Measurements from ENCODE around the gene F5. TPM values are rescaled to one million over a fixed set of nuclear protein-coding genes. Genes with fewer than 3 reads are reported as not detected.

Gene F5
- polyA plus RNA-seq (2012; ENCODE audit: missing spikeins): 0.21 TPM

DNA sequence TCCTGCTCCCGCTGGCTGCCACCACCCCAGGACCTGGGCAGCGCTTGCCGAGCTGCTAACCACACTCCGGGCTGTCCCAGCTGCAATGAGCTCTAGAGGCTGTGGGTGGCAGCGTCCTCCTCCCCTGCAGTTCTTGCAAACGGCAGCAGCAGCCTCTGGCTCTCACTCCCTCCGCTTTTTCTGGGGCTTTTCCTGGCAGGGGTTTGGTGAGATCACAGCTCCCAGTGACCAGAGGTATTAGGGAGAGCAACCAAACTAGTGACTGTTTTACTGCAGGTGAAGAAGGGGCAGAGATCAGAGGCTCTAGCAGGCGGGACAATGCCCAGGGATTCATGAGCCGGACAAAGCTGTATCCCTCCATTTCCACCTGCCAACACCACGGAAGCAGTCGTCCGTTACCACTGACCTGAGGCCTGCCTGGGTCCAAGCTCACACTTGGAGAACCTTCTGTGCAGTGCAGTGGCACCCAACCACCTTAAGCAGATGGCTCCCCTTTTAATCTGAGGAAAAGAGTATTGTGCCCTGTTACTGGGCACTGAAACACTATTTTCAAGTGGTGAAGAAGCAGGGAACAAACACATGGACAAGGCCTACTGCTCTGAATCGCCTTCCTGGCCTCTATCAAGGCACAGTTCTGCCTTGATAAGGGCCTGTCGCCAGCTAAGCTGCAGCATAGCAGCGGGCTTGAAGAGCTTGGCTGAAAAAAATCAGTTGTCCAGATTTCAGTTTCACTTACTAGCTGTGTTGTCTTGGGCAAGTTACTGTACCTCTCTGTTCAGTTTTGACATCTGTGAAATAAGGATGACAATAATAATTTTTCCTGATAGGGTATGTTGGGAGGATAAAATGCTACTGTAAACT, at the start of gene F5:
Gene F5, minus strand, starts transcription at position 87 of the 861 bp plus-strand sequence. CDS start 95 bp downstream, outside the sequence.
- DNase-seq (ENCODE audit: insufficient read length) (peak; percentile 39), FAIRE-seq (peak; percentile 65)

GRCh38 chr1:169634877-169635276, 48.6 kb upstream of the F5 start:
- DNase-seq (ENCODE audit: insufficient read length): no peak
- FAIRE-seq: no peak
- TF ChIP-seq TAF1 (IDR thresholded peaks at IDR 0.05; ENCODE audit: borderline replicate concordance, low read depth, low read length) (no peak), POLR2A (IDR thresholded peaks at IDR 0.05; ENCODE audit: low read depth, low read length) (no peak), POLR2AphosphoS5 (IDR thresholded peaks at IDR 0.05; ENCODE audit: low read depth, low read length) (no peak)

More for the DNA sequence above, at the start of gene F5:
- TF ChIP-seq POLR2A (IDR thresholded peaks at IDR 0.05; ENCODE audit: low read depth, low read length): no peak
- no peak for TF ChIP-seq POLR2AphosphoS5 (IDR thresholded peaks at IDR 0.05; ENCODE audit: low read depth, low read length)
- TF ChIP-seq TAF1 (IDR thresholded peaks at IDR 0.05; ENCODE audit: borderline replicate concordance, low read depth, low read length): no peak

GRCh38 chr1:169634145-169634544, 47.9 kb upstream of the F5 start:
- TF ChIP-seq POLR2A (IDR thresholded peaks at IDR 0.05; ENCODE audit: low read depth, low read length) (no peak), TAF1 (IDR thresholded peaks at IDR 0.05; ENCODE audit: borderline replicate concordance, low read depth, low read length) (no peak), POLR2AphosphoS5 (IDR thresholded peaks at IDR 0.05; ENCODE audit: low read depth, low read length) (no peak)
- DNase-seq (ENCODE audit: insufficient read length) (no peak), FAIRE-seq (no peak)

DNA sequence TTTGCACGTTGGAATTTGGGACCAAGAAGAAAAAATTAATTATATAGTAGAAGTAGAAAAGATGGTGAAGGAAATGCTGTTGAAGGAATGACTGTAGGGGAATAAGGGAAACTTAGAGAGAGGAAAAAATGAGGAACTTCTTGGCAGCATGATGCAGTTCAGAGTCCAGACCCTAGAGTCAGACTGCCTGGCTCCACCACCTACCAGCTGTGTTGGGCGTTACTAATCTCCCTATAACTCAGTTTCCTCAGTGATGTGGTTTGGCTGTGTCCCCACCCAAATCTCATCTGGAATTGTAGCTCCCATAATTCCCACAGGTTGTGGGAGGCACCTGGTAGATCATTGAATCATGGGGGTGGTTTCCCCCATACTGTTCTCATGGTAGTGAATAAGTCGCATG, 45.0 kb upstream of the F5 start:
- DNase-seq (ENCODE audit: insufficient read length) (no peak), FAIRE-seq (no peak)
- TF ChIP-seq POLR2AphosphoS5 (IDR thresholded peaks at IDR 0.05; ENCODE audit: low read depth, low read length) (no peak), TAF1 (IDR thresholded peaks at IDR 0.05; ENCODE audit: borderline replicate concordance, low read depth, low read length) (no peak), POLR2A (IDR thresholded peaks at IDR 0.05; ENCODE audit: low read depth, low read length) (no peak)

DNA sequence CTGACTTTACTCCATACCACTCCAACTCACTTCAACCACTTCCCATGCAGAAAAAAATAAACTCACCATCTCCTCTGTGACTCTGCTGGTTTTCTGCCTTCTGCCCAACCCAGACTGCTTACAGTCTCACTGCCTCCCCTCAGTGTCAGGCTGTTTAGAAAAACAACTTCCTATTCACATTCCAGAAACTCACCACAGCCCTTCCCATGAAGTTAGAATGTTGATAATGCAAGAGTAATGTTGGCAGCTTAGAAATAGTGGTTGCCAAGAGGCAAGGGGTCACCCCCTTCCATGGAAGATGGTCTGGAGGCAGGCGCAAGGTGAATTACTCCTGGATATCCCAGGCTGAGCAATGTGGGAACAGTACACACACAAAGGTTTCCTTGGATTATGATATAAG, 43.7 kb upstream of the F5 start, which contains the start of gene SELP:
Gene SELP, minus strand, starts transcription at position 119 of the 400 bp plus-strand sequence. Its CDS starts 50 bp downstream, at position 69.
- TF ChIP-seq TAF1 (IDR thresholded peaks at IDR 0.05; ENCODE audit: borderline replicate concordance, low read depth, low read length): no peak
- no peak for DNase-seq (ENCODE audit: insufficient read length)
- FAIRE-seq: no peak

DNA sequence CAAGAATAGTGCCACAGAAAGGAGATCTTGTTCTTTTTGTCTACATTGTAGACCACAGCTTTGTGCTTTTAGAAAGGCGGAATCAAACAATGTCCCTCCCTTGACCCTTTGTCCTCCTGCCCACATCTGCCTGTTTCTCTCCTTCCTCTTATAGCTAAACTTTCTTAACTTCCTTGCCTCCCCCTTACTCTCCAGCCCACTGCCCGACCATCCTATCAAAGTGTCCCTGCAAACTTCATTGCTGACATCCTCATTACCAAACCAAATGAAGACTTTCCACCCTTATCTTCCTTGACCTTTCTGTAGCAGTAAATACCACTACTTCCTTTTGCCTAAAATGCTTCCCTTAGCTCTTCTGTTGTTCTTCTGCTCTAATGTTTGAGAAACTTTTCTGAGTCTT, 38.6 kb upstream of the F5 start:
- DNase-seq (ENCODE audit: insufficient read length) (no peak), FAIRE-seq (no peak)
- no peak for TF ChIP-seq TAF1 (IDR thresholded peaks at IDR 0.05; ENCODE audit: borderline replicate concordance, low read depth, low read length)
- no peak for TF ChIP-seq POLR2AphosphoS5 (IDR thresholded peaks at IDR 0.05; ENCODE audit: low read depth, low read length)
- no peak for TF ChIP-seq POLR2A (IDR thresholded peaks at IDR 0.05; ENCODE audit: low read depth, low read length)

DNA sequence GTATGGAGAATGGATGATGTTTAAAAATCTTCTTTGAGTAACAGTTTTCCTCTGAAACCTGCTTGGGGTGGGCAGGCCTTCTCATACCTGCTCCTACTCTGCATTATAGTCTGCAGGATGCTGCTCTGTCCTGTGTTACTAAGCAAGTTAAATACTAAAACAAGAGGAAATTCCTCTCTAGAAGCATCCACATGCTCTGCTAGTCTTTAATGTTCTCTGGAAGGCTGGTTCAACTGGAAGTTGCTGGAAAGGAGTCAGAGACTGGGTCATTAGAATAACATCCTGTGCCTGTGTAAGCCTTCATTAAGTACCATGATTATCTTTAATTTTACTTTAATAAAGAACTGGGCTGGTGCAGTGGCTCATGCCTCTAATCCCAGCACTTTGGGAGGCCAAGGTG, 37.8 kb upstream of the F5 start:
- no peak for TF ChIP-seq POLR2A (IDR thresholded peaks at IDR 0.05; ENCODE audit: low read depth, low read length)
- no peak for TF ChIP-seq TAF1 (IDR thresholded peaks at IDR 0.05; ENCODE audit: borderline replicate concordance, low read depth, low read length)
- TF ChIP-seq POLR2AphosphoS5 (IDR thresholded peaks at IDR 0.05; ENCODE audit: low read depth, low read length): no peak
- FAIRE-seq (no peak), DNase-seq (ENCODE audit: insufficient read length) (no peak)

DNA sequence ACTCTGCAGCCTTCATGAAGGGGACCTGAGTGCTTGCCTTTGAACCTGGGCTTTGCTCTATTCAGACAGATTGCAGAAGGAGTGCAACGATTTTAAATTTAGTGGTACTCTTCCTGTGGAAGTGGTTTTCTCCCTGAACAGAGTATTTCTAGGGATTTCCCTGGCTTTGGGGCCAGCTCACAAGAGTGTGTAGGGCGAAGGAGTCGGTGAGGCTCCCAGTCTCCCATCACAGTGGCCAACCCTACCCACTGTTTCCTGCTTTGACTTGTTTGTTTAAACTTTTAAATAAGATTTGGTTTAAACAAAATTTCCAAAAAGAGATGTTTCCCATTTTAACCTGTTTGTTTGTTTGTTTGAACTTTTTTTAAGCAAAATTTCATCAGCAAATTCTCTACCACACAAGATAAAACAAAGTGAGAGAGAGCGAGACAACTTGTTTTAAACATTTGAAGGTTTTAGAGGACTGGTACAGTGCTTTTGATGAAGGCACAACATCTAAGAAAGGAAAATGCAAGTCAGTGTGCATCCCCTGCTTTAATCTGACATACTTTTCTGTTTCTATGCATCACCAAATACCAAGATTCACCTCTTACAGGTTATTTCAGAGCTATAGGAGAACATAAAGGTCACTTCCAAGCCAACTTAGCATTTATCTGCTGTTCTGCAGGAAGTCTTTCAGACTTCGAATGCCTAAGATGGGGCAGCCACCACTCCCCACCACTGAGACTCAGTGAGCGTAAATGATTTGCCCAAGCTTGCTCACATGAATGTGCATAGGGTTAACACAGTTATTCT, 37.0 kb upstream of the F5 start:
- TF ChIP-seq TAF1 (IDR thresholded peaks at IDR 0.05; ENCODE audit: borderline replicate concordance, low read depth, low read length) (no peak), POLR2A (IDR thresholded peaks at IDR 0.05; ENCODE audit: low read depth, low read length) (no peak), POLR2AphosphoS5 (IDR thresholded peaks at IDR 0.05; ENCODE audit: low read depth, low read length) (no peak)
- DNase-seq (ENCODE audit: insufficient read length): no peak
- FAIRE-seq: no peak

GRCh38 chr1:169620565-169620964, 34.3 kb upstream of the F5 start:
- TF ChIP-seq TAF1 (IDR thresholded peaks at IDR 0.05; ENCODE audit: borderline replicate concordance, low read depth, low read length) (no peak), POLR2A (IDR thresholded peaks at IDR 0.05; ENCODE audit: low read depth, low read length) (no peak), POLR2AphosphoS5 (IDR thresholded peaks at IDR 0.05; ENCODE audit: low read depth, low read length) (no peak)
- peak; percentile 27 for FAIRE-seq
- no peak for DNase-seq (ENCODE audit: insufficient read length)

DNA sequence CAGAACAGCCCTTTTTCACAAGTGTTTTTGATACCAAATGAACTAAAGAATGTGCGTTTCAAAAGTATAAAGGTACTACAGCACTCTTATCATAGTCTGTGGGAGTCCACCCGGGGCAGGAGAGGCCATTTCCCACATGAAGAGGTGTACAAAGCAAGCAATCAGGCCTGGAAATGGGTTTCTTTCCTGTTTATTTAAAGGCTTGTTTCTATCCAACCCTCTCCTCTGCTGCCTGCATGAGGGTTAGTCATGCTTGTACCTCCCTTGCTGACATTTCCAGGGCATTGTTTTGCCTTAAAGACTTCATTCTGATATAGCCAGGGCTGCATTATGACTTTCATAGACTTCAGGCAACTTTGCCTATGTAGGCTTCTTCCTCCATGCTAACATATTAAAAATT, 32.1 kb upstream of the F5 start:
- no peak for DNase-seq (ENCODE audit: insufficient read length)
- FAIRE-seq: no peak

DNA sequence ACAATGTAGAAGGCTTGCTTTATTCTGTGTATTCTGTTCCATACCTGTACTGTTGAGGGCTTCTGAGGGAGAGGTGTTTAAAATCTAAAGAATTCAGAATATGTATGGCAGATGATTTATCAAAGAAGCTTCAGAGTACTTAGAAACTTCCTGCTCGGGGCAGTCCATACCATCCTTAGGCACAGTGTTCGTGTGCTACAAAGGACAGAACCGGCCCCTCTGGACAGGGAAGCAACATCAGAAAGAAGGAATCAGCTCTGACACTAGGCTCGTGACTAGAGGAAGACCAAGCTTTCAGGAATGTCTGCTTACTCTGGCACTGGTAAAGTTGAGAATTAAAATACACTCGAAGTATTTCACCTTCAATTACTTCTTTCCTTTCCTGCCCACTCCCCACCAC, 29.5 kb upstream of the F5 start:
- no peak for FAIRE-seq
- no peak for TF ChIP-seq TAF1 (IDR thresholded peaks at IDR 0.05; ENCODE audit: borderline replicate concordance, low read depth, low read length)
- DNase-seq (ENCODE audit: insufficient read length): no peak

More for the DNA sequence above, 32.1 kb upstream of the F5 start:
- TF ChIP-seq POLR2AphosphoS5 (IDR thresholded peaks at IDR 0.05; ENCODE audit: low read depth, low read length) (no peak), POLR2A (IDR thresholded peaks at IDR 0.05; ENCODE audit: low read depth, low read length) (no peak), TAF1 (IDR thresholded peaks at IDR 0.05; ENCODE audit: borderline replicate concordance, low read depth, low read length) (no peak)

DNA sequence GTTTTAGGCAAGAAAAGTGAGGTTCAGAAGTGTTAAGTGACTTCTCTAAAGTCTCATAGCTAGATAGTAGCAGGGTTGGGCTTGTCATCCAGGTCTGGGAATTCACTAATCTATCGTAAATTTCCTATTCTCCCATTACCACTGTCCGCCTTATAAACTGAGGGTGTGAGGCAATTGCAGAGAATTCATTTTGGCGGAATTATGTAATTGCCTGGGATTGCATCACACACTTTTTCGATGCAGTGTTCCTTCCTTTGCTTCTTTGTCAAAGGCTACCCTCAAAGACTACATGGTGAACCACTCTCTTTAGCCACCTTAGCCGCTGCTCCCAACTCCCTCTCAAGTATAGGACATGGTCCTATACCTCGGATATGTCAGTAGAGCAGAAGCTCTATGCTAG, 24.6 kb upstream of the F5 start:
- TF ChIP-seq POLR2A (IDR thresholded peaks at IDR 0.05; ENCODE audit: low read depth, low read length): no peak
- no peak for TF ChIP-seq TAF1 (IDR thresholded peaks at IDR 0.05; ENCODE audit: borderline replicate concordance, low read depth, low read length)
- no peak for TF ChIP-seq POLR2AphosphoS5 (IDR thresholded peaks at IDR 0.05; ENCODE audit: low read depth, low read length)

More for the DNA sequence above, 24.6 kb upstream of the F5 start:
- no peak for FAIRE-seq
- no peak for DNase-seq (ENCODE audit: insufficient read length)
